Fibroblast of upper back skin (primary cell): ENCODE data around the gene LMAN2.

Source experiments
- DNase-seq: peaks from one replicate; pipeline ENCODE4 v3.0.0-alpha.2; 2013

The LMAN2 gene

GRCh38 chr5:177304392-177305119 lies 46.9 kb downstream of the LMAN2 start:
- no peak for DNase-seq

DNA sequence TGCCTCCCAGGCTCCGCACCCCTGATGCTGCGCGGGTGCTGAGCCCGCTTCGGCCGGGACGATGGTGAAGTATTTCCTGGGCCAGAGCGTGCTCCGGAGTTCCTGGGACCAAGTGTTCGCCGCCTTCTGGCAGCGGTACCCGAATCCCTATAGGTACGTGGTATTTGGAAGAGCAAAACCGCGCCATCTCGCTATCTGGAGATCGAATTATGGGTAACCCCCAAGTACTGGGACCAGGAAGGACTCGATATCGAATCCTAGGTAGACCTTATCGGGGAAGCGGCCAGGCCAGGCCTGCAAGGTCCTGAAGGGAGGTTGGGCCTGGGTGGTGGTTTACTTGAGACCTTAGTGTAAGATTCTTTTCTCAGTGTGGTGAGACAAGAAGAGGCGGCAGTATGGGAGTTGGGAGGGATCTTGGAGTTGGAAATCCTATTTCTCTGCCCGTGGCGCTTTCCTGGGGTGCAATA lies 47.5 kb downstream of the LMAN2 start:
- no peak for DNase-seq

GRCh38 chr5:177303121-177303924 lies 48.1 kb downstream of the LMAN2 start, which contains the start of the genes PRELID1 and RAB24:
TSS of gene PRELID1 (plus strand) at chr5:177303799. CDS start at chr5:177303986, 187 bp downstream.
TSS of gene RAB24 (minus strand) at chr5:177303719. CDS start at chr5:177303288, 431 bp downstream.
- peak; percentile 79 for DNase-seq

DNA sequence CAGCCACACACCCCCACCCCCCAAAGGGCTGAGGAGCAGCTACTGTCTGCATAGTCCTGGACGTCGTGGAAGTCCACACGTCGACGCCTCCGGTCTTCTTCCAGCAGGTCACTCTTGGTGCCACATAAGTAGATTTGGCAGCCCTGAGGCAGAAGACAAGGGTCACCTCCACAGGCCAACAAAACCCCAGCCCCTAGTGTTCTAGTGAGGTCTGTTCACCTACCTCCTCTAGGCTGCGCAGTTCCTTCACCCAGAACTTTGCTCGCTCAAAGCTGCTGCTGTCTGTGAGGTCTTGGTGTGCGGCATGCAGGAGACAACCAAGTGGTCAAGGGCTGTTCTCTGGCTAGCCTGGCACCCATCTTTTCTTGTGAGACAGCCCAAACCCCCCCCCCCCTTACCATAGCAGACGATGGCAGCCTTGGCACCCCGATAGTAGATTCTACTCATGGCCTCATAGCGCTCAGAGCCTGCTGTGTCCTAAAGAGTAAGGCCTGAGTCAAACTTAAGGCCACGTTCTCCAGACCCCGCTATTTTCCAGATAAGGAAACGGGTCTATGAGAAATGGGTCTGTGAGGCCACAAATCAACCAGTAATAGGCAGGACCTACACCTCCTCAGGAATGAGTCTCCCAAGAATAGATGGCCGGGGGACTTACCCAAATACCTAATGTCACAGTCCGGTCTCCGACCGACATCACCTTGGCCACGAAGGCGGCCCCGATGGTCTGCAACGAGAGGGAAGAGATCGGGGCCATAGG lies 48.9 kb downstream of the LMAN2 start:
- no peak for DNase-seq

GRCh38 chr5:177301503-177302165 lies 49.8 kb downstream of the LMAN2 start:
- no peak for DNase-seq

- no peak for DNase-seq
Observed at GRCh38 chr5:177300951-177301350, 50.5 kb downstream of the LMAN2 start.

DNA sequence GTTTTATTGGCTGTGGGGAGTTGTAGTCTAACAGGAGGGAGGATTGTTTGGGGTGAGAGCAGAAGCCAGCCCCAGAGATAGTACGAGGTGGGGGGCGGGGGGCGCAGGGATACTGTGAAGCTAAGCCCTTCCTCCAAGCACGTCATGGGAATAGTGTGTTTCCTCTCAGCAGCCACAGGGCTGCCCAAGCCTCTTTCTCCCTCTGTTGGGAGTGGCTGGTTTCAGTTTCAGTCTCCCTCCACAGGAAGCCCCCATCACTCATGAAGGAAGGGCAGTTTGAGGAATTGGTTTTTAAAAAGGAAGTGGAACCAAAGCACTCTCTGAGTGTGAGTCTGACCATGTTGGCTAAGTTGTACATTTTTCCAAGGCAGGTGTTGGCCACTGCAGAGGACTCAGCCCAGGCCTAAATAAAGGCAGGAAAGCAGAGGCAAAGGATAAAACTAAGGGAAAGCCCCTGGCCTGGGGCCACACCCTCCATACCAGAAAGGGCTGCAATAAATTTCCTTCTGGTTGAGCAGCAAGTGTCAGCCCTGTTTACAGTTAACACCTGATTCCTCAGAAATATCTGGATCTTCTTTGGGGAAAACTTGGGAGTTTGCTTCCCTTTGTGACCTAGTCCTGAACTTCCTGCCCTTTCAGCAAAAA lies 51.1 kb downstream of the LMAN2 start:
- peak; percentile 70 for DNase-seq

- no peak for DNase-seq
Observed at GRCh38 chr5:177299697-177300096, 51.8 kb downstream of the LMAN2 start.

GRCh38 chr5:177297922-177298321 lies 53.5 kb downstream of the LMAN2 start:
- DNase-seq = no peak

GRCh38 chr5:177296581-177296980 lies 54.9 kb downstream of the LMAN2 start:
- DNase-seq = no peak

DNA sequence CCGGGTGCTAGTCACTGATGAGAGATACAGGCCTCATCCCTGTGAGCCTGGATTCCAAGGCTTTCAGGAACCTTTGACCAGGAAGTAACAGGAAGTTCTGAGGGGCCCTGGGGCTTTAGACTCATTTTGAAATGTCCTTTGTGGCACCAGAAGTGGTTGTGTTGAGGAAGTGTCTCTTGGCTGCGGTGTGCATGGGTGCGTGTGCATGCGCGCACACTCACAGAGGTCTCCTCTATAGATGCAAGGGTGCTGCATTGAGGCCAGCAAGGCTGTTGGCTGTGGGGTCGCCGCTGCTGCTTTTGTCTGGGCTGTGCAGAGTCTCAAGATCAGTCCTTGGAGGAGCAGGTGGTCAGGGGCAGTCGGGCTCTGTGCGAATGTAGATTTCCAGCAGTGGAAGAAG lies 55.5 kb downstream of the LMAN2 start:
- DNase-seq = no peak

DNA sequence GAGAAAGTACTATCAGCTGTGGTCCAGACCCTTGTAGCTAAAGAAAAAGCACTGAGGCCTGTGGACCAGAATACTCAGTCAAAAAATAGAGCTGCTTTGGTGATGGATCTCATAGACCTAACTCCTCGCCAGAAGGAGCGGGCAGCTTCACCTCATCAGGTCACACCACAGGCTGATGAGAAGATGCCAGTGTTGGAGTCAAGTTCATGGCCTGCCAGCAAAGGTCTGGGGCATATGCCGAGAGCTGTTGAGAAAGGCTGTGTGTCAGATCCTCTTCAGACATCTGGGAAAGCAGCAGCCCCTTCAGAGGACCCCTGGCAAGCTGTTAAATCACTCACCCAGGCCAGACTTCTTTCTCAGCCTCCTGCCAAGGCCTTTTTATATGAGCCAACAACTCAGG lies 56.8 kb downstream of the LMAN2 start:
- no peak for DNase-seq

DNA sequence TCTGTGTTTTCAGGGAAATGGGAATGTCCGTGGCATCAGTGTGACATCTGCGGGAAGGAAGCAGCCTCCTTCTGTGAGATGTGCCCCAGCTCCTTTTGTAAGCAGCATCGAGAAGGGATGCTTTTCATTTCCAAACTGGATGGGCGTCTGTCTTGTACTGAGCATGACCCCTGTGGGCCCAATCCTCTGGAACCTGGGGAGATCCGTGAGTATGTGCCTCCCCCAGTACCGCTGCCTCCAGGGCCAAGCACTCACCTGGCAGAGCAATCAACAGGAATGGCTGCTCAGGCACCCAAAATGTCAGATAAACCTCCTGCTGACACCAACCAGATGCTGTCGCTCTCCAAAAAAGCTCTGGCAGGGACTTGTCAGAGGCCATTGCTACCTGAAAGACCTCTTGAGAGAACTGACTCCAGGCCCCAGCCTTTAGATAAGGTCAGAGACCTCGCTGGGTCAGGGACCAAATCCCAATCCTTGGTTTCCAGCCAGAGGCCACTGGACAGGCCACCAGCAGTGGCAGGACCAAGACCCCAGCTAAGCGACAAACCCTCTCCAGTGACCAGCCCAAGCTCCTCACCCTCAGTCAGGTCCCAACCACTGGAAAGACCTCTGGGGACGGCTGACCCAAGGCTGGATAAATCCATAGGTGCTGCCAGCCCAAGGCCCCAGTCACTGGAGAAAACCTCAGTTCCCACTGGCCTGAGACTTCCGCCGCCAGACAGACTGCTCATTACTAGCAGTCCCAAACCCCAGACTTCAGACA lies 57.5 kb downstream of the LMAN2 start:
- DNase-seq = no peak

DNA sequence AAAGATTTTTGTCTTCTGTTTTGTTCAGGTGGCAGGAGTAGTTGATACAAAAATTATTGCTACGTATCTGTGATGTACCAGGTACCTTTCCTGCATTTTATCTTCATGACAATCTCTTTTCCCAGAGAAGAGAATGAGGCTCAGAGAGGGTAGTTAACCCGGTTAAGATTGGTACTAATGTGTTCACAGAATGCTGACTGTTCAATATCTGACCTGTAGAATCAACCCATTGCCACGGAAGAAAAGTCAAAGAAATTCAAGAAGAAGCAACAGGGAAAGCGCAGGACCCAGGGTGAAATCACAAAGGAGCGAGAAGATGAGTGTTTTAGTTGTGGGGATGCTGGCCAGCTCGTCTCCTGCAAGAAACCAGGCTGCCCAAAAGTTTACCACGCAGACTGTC lies 59.7 kb downstream of the LMAN2 start:
- no peak for DNase-seq

DNA sequence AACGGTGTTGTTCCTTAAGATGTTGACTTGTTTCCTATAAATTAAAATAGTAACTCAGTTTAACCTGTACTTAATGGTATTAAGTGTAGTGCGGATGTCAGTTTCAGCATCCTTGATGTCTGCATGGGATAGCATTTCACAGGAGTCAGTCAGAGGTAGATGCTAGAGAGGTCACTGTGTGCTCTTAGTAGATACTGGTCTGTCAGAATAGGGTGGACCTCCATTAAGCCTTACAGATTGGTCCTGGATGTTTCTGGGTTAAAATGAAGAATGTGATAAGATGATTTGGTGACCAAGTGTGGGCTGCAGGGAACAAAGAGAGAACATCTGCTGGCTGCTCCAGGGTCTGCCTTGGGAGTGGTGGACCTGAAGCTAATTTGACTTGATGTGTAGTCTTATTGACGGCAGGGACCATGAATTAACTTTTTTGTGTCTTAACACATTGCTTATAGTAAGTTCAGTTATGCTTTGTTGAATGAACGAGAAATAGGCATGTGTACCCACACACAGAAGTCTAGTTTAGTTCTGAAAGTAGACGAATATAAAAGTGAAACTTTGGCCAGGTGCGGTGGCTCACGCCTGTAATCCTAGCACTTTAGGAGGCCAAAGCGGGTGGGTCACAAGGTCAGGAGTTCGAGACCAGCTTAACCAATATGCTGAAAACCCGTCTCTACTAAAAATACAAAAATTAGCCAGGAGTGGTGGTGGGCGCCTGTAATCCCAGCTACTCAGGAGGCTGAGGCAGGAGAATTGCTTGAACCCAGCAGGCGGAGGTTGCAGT lies 60.5 kb downstream of the LMAN2 start:
- DNase-seq = no peak

- DNase-seq = no peak
Observed at GRCh38 chr5:177288191-177288590, 63.3 kb downstream of the LMAN2 start.
